ENCODE results near the gene SERGEF.

The SERGEF gene

GRCh38 chr11:17811352-17811751 lies 201.5 kb downstream of the SERGEF start:
- no peak for DNase-seq

DNA sequence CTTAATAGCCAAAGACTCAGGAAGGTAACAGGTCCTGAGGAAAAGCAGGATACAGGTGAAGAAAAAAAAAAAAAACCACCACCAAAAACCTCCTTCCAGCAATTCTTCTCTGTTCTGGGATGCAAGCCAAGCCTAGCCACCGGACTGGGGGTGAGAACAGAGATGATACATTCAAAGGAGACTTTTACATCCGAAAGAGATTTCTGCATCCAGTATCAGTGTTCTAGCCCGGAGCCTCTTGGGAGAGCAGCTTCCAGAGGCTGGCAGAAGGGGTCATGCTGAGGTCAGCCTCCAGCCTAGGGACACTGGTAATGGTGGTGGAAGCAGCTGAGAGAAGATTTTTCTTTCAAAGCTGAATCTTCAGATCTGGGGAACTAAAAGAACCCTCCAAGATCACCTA lies 202.1 kb downstream of the SERGEF start:
- DNase-seq: peak; percentile 6

GRCh38 chr11:17810041-17810440 lies 202.8 kb downstream of the SERGEF start:
- DNase-seq: no peak

GRCh38 chr11:17807034-17807433 lies 205.8 kb downstream of the SERGEF start:
- DNase-seq: no peak

- DNase-seq: no peak
Measured at GRCh38 chr11:17805873-17806272, 207.0 kb downstream of the SERGEF start.

DNA sequence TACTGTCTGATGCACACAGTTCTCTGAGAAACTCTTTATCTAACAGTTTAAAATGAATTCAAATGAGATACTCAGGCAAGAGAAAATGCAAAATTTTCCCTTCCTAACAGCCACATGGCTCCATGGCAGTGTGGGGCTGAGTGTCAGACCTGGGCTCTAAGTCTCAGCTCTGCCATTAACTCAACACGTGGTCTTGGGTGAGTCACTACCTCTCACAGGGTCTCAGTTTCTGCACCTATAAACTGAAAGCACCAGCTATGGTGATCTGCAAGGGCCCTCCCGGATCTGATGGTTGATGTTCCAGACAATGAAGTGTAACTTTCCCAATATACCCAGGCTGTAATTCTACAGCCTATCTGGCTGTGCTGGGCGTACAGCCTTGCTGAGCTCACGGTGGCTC lies 207.8 kb downstream of the SERGEF start:
- DNase-seq: no peak

- no peak for DNase-seq
Measured at GRCh38 chr11:17803754-17804334, 209.0 kb downstream of the SERGEF start.

DNA sequence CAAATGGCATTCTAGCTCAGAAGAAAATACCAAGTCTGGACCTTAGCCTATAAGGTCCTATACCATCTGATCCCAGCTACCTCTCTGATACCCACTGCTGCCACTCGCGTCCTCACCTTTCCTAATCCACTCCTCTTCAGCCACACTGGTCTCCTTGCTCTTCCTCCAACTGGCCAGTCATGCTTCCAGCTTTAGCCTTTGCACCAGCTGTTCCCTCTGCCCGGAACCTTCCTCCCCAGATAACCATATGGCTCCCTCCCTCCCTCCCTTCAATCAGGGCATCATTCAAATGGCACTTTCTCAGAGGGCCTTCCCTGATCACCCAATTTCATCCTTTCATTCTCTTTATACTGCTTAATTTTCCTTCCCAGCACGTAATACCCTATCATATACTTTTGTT lies 210.4 kb downstream of the SERGEF start:
- no peak for DNase-seq

GRCh38 chr11:17801166-17801565 lies 211.7 kb downstream of the SERGEF start:
- no peak for DNase-seq

GRCh38 chr11:17799147-17799546 lies 213.7 kb downstream of the SERGEF start:
- no peak for DNase-seq

- DNase-seq: no peak
Measured at GRCh38 chr11:17798716-17799115, 214.1 kb downstream of the SERGEF start.

- DNase-seq: no peak
Measured at GRCh38 chr11:17798253-17798652, 214.6 kb downstream of the SERGEF start.

- DNase-seq: no peak
Measured at GRCh38 chr11:17796154-17796553, 216.7 kb downstream of the SERGEF start.

- no peak for DNase-seq
Measured at GRCh38 chr11:17794981-17795380, 217.9 kb downstream of the SERGEF start.

- no peak for DNase-seq
Measured at GRCh38 chr11:17793642-17794170, 219.1 kb downstream of the SERGEF start.

GRCh38 chr11:17792161-17792560 lies 220.7 kb downstream of the SERGEF start:
- no peak for DNase-seq

- no peak for DNase-seq
Measured at GRCh38 chr11:17791144-17791543, 221.7 kb downstream of the SERGEF start.

DNA sequence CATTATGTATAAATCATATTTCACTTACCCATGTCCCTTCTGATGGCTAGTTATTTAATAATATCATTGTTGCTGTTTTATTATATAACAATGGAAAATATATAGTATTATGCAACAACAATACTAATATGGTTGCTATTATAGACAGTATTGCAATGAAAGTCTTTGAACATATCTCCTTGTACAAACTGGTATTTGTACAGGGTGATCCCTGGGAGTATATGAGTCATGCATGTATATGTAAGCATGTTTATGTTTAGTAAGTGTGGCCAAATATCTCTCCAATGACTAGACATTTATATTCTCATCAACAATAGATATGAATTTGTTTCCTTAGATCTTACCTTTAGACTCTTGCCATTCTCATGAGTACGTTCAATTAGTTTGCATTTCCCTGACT lies 222.4 kb downstream of the SERGEF start:
- DNase-seq: peak; percentile 33

- no peak for DNase-seq
Measured at GRCh38 chr11:17788084-17788483, 224.8 kb downstream of the SERGEF start.

GRCh38 chr11:17786824-17787525 lies 225.9 kb downstream of the SERGEF start:
- peak; percentile 61 for DNase-seq

GRCh38 chr11:17783878-17784277 lies 229.0 kb downstream of the SERGEF start:
- DNase-seq: no peak

GRCh38 chr11:17782603-17783337 lies 230.1 kb downstream of the SERGEF start:
- no peak for DNase-seq

- no peak for DNase-seq
Measured at GRCh38 chr11:17782145-17782544, 230.7 kb downstream of the SERGEF start.

DNA sequence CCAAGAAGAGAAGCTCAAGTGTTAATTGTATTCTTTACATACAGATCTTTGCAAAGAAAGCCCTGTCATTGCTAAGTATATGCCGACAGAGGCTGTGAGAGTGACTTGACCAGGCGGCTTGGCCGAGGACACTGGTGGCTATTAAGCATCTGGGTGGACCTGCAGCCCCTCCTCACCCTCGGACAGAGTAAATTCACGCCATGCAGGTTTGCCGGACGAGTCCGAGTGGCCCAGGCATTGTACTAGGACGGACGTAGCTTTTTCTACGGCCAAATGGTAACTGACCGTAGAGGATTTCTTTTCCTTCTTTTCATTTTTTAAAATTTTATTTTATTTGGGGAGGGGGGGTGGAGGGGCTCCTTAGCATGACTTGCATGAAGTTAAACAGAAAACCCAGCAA lies 231.2 kb downstream of the SERGEF start:
- no peak for DNase-seq
